Astrocyte (in vitro differentiated cells and primary cell): ENCODE results near the gene GSK3B. TPM values are rescaled to one million over a fixed set of nuclear protein-coding genes. Genes with fewer than 3 reads are reported as not detected.
"Not testable (repeated sequence)": the region's sequence is repeated elsewhere in the genome, so short reads cannot be mapped to it uniquely, and the experiment has no call there.

ENCODE experiments used
- DNase-seq: peaks from one replicate; pipeline ENCODE4 v3.0.0-alpha.2; 2010; ENCODE audit warnings: low read depth
- FAIRE-seq: peaks from 2 replicates; lab custom pipeline; 2011; peaks lifted over from hg19 to GRCh38; lab: Jason Lieb, UNC
- H2AFZ ChIP-seq: 2 replicates; pipeline ENCODE4 v1.6.0; 2012; ENCODE audit warnings: low read depth, low read length, inconsistent platforms
- H3K27ac ChIP-seq: 2 replicates; pipeline ENCODE4 v1.5.1; 2011; ENCODE audit warnings: low read depth, low read length, inconsistent platforms
- H3K27me3 ChIP-seq: 2 replicates; pipeline ENCODE4 v1.6.0; 2011; ENCODE audit warnings: low read length, inconsistent platforms; ENCODE audit not compliant: insufficient read depth
- H3K36me3 ChIP-seq: 2 replicates; pipeline ENCODE4 v1.5.1; 2011; ENCODE audit warnings: low read length, inconsistent platforms; ENCODE audit not compliant: insufficient read depth
- H3K4me1 ChIP-seq: 2 replicates; pipeline ENCODE4 v1.5.1; 2011; ENCODE audit warnings: low read length, inconsistent platforms; ENCODE audit not compliant: insufficient read depth
- H3K4me2 ChIP-seq: 2 replicates; pipeline ENCODE4 v1.6.0; 2012; ENCODE audit warnings: low read length, inconsistent platforms
- H3K4me3 ChIP-seq: 2 replicates; pipeline ENCODE4 v1.5.1; 2011; ENCODE audit warnings: low read depth, mild to moderate bottlenecking, low read length, inconsistent platforms; ENCODE audit not compliant: insufficient read depth
- H3K79me2 ChIP-seq: 2 replicates; pipeline ENCODE4 v1.6.0; 2012; ENCODE audit warnings: mild to moderate bottlenecking, low read length, inconsistent platforms; ENCODE audit not compliant: insufficient read depth
- H3K9ac ChIP-seq: 2 replicates; pipeline ENCODE4 v1.6.0; 2012; ENCODE audit warnings: mild to moderate bottlenecking, low read length, inconsistent platforms
- H3K9me3 ChIP-seq: 2 replicates; pipeline ENCODE4 v1.5.1; 2012; ENCODE audit warnings: low read depth, mild to moderate bottlenecking, low read length, inconsistent platforms; ENCODE audit not compliant: insufficient read depth
- H4K20me1 ChIP-seq: 2 replicates; pipeline ENCODE4 v1.6.0; 2012; ENCODE audit warnings: low read length, inconsistent platforms; ENCODE audit not compliant: insufficient read depth
- H3K27ac Mint-ChIP-seq: one replicate; pipeline ENCODE4 v1.8.0; 2021; ENCODE audit warnings: mild to moderate bottlenecking, mixed read lengths; ENCODE audit not compliant: unreplicated experiment
- H3K27me3 Mint-ChIP-seq: one replicate; pipeline ENCODE4 v1.8.0; 2021; ENCODE audit warnings: low read depth, mixed read lengths; ENCODE audit not compliant: unreplicated experiment
- H3K36me3 Mint-ChIP-seq: one replicate; pipeline ENCODE4 v1.8.0; 2021; ENCODE audit warnings: low read depth, mixed read lengths; ENCODE audit not compliant: unreplicated experiment
- H3K4me1 Mint-ChIP-seq: one replicate; pipeline ENCODE4 v1.8.0; 2021; ENCODE audit warnings: low read depth, mixed read lengths; ENCODE audit not compliant: unreplicated experiment
- H3K4me3 Mint-ChIP-seq: one replicate; pipeline ENCODE4 v1.8.0; 2021; ENCODE audit warnings: mild to moderate bottlenecking, moderate library complexity, mixed read lengths; ENCODE audit not compliant: unreplicated experiment
- H3K9me3 Mint-ChIP-seq: one replicate; pipeline ENCODE4 v1.8.0; 2021; ENCODE audit warnings: mild to moderate bottlenecking, mixed read lengths; ENCODE audit not compliant: unreplicated experiment
- EZH2 ChIP-seq: IDR thresholded peaks from 2 replicates; pipeline ENCODE4 v1.6.1; 2012; ENCODE audit warnings: mild to moderate bottlenecking, low read length, inconsistent platforms; ENCODE audit not compliant: insufficient read depth
- total RNA-seq: library from RNA; stranded (reverse); gene quantifications from 2 replicates; pipeline ENCODE4 v1.2.1, GENCODE V29; 2021
- TF ChIP-seq, protein P1 (sequence below): IDR thresholded peaks from 2 replicates; pipeline ENCODE4 v1.5.1; 2011; ENCODE audit warnings: low read depth, mild to moderate bottlenecking, inconsistent platforms, low read length, moderate library complexity; ENCODE audit not compliant: insufficient read depth

The GSK3B gene
- total RNA-seq, 1 donor from 2014 or later, result 80.6 TPM

DNA sequence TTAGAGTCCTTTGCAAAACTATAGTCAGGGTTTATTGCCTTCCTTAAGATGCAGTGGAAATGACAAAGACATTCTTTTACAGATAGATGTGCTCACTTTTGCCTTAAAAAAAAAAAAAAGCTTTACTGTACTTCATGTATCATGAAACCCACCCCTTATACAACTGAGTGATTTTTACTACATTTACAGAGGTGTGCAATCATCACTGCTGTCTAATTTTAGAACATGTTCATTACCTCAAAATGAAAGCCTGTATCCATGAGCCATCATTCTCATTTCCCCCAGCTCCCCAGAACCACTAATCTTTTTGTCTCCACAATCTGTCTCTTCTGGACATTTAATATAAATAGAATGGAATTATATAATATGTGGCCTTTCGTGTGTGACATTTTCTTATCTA lies 200.5 kb downstream of the GSK3B start:
- Histone ChIP-seq H3K27ac (no peak overlapping the region), H3K9ac (no peak overlapping the region), H3K27me3 (no peaks in the 10 kb centered on the region), H2AFZ (no peak overlapping the region), H3K4me3 (no peak overlapping the region), H4K20me1 (no peaks in the 10 kb centered on the region), H3K4me2 (no peak overlapping the region), H3K9me3 (no peaks in the 10 kb centered on the region), H3K4me1 (peaks cover 5% of the 10 kb centered on the region), H3K36me3 (peaks cover under 1% of the 10 kb centered on the region), H3K79me2 (no peaks in the 10 kb centered on the region)
- FAIRE-seq, result no peak
- DNase-seq, result no peak
- Mint-ChIP-seq H3K27me3 (no peaks in the 10 kb centered on the region), H3K36me3 (peaks cover 10% of the 10 kb centered on the region), H3K4me3 (no peak overlapping the region), H3K4me1 (peaks cover 5% of the 10 kb centered on the region), H3K27ac (no peak overlapping the region), H3K9me3 (peaks cover 5% of the 10 kb centered on the region)
- TF ChIP-seq EZH2, result no peak
- TF ChIP-seq, protein P1, sequence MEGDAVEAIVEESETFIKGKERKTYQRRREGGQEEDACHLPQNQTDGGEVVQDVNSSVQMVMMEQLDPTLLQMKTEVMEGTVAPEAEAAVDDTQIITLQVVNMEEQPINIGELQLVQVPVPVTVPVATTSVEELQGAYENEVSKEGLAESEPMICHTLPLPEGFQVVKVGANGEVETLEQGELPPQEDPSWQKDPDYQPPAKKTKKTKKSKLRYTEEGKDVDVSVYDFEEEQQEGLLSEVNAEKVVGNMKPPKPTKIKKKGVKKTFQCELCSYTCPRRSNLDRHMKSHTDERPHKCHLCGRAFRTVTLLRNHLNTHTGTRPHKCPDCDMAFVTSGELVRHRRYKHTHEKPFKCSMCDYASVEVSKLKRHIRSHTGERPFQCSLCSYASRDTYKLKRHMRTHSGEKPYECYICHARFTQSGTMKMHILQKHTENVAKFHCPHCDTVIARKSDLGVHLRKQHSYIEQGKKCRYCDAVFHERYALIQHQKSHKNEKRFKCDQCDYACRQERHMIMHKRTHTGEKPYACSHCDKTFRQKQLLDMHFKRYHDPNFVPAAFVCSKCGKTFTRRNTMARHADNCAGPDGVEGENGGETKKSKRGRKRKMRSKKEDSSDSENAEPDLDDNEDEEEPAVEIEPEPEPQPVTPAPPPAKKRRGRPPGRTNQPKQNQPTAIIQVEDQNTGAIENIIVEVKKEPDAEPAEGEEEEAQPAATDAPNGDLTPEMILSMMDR, result no peak

DNA sequence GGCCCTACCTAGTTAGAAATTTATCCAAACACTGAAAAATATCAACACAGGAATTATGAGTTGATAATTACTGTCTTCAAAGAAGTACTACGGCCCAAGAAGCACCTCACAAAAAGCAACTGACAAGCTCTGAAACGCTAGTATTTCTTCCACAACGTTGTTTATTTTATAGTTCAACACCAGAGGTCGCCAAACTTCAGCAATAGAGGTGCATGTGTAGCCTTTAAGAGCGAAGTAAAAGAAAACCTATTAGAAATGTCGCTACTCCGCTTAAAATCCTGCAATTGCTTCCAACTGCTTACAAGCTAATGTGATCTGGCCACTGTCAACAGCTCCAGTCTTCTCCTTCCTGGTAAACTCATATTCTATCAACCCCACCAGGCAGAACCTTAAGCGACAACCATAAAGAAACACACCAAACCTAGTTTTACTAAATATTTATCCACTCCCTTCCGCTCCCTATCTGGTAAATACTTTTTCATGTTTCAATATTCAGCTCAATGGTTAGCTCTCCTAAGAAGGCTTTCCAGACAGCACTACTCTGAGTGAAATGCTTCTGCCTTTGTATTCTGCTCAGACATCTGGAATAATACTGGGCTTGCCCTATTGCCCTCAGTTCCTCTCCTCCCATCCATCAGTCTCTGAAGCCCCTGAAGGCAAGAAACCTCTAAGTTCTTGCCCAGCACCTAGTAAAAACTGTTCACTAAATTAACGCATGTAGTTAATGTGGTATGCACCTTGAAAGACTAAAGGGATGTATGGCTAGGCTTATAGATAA lies 202.1 kb downstream of the GSK3B start:
- H2AFZ ChIP-seq, result no peak overlapping the region
- H3K27me3 ChIP-seq, result no peaks in the 10 kb centered on the region
- no peak overlapping the region for H3K4me3 Mint-ChIP-seq
- no peaks in the 10 kb centered on the region for H4K20me1 ChIP-seq
- peaks cover 5% of the 10 kb centered on the region for H3K4me1 Mint-ChIP-seq
- H3K4me3 ChIP-seq, result no peak overlapping the region
- DNase-seq (peak; percentile 45), FAIRE-seq (peak; percentile 83)
- H3K36me3 ChIP-seq, result no peaks in the 10 kb centered on the region
- H3K4me1 ChIP-seq, result peaks cover 5% of the 10 kb centered on the region
- H3K79me2 ChIP-seq, result no peaks in the 10 kb centered on the region
- no peak overlapping the region for H3K27ac Mint-ChIP-seq
- H3K9me3 ChIP-seq, result no peaks in the 10 kb centered on the region
- H3K9ac ChIP-seq, result no peak overlapping the region
- H3K27me3 Mint-ChIP-seq, result no peaks in the 10 kb centered on the region
- TF ChIP-seq, protein P1, result peak; percentile 81
- TF ChIP-seq EZH2, result no peak
- peak overlapping the region; percentile 58 for H3K4me2 ChIP-seq
- H3K9me3 Mint-ChIP-seq, result peaks cover 5% of the 10 kb centered on the region
- H3K36me3 Mint-ChIP-seq, result peaks cover 20% of the 10 kb centered on the region
- H3K27ac ChIP-seq, result no peak overlapping the region

DNA sequence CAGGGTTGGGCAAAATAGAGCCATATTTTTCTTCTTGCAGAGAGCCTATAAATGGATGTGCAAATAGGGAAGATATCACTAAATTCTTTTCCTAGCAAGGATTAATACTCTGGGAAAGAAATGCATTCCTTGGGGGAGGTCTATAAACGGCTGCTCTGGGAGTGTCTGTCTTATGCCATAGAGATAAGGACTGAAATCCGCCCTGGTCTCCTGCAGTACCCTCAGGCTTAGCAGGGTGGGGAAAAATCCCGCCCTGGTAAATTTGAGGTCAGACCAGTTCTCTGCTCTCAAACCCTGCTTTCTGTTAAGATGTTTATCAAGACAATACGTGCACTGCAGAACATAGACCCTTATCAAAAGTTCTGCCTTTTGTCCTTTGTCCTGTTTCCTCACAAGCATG lies 205.6 kb downstream of the GSK3B start:
- H3K36me3 Mint-ChIP-seq, result peaks cover 19% of the 10 kb centered on the region
- H3K27ac Mint-ChIP-seq, H2AFZ ChIP-seq, FAIRE-seq, H3K4me2 ChIP-seq, H3K9me3 ChIP-seq, H3K9me3 Mint-ChIP-seq, H3K4me1 ChIP-seq, H3K27me3 Mint-ChIP-seq, H3K79me2 ChIP-seq, H3K4me3 ChIP-seq, H3K27me3 ChIP-seq, H3K4me3 Mint-ChIP-seq, DNase-seq, H3K9ac ChIP-seq, H3K27ac ChIP-seq, H3K36me3 ChIP-seq: not testable (repeated sequence)
- peaks cover 15% of the 10 kb centered on the region for H3K4me1 Mint-ChIP-seq
- peaks cover 17% of the 10 kb centered on the region for H4K20me1 ChIP-seq
